D341Med (cell line): ENCODE results near the gene SMYD4.
"Not testable (repeated sequence)": the region's sequence is repeated elsewhere in the genome, so short reads cannot be mapped to it uniquely, and the experiment has no call there.

Experiments
- DNase-seq: peaks from one replicate; pipeline ENCODE4 v3.0.0; 2012; ENCODE audit warnings: low spot score

SMYD4 gene

GRCh38 chr17:1754430-1755112 lies 75.1 kb downstream of the SMYD4 start:
- no peak for DNase-seq

DNA sequence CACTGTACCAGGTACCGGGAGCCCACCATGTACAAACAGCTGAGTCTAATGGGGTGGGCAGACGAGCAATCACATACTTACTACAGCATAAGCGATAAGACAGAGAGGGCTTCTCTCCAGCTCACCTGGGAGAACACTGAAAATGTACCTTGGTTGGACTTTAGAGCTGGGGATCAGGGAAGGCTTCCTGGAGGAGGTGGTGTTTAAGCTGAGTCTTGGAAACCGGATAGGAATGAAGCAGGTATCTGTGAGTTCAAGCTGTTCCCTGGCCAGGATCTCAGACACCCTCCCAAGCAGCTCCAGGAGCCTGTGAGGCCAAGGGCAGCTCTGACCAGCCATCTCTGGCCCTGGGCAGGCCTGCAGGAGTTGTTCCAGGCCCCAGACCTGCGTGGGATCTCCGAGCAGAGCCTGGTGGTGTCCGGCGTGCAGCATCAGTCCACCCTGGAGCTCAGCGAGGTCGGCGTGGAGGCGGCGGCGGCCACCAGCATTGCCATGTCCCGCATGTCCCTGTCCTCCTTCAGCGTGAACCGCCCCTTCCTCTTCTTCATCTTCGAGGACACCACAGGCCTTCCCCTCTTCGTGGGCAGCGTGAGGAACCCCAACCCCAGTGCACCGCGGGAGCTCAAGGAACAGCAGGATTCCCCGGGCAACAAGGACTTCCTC lies 75.8 kb downstream of the SMYD4 start:
- DNase-seq: no peak

DNA sequence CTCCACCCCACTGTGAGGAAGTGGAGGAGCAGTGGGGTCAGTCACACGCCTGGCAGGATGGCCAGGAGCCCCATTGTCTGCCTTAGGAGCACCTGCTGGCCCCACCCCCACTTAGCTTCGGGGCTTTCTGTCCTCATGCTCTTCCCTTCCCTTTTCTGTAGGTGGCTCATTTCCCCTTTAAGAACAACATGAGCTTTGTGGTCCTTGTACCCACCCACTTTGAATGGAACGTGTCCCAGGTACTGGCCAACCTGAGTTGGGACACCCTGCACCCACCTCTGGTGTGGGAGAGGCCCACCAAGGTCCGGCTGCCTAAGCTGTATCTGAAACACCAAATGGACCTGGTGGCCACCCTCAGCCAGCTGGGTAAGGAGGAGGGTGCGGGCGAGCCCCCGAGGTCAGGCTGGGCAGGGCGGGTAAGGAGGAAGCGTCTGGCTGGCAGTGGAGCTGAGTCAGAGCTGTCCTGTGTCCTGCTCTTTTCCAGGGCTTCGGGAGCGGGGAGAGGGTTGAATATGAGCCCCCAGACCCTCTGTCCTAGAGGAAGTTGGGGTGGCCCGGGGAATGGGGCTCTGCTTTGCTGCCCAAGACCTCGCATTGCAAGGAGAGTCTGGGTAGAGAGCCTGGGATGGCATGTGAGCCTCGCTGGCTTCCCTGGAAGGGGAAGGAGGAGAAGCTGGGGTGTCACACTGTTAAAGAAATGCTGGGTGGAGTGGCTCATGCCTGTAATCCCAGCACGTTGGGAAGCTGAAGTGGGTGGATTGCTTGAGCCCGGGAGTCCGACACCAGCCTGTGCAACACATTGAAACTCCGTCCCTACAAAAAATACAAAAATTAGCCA lies 77.1 kb downstream of the SMYD4 start:
- no peak for DNase-seq

GRCh38 chr17:1750628-1751027 lies 79.1 kb downstream of the SMYD4 start:
- DNase-seq: no peak

DNA sequence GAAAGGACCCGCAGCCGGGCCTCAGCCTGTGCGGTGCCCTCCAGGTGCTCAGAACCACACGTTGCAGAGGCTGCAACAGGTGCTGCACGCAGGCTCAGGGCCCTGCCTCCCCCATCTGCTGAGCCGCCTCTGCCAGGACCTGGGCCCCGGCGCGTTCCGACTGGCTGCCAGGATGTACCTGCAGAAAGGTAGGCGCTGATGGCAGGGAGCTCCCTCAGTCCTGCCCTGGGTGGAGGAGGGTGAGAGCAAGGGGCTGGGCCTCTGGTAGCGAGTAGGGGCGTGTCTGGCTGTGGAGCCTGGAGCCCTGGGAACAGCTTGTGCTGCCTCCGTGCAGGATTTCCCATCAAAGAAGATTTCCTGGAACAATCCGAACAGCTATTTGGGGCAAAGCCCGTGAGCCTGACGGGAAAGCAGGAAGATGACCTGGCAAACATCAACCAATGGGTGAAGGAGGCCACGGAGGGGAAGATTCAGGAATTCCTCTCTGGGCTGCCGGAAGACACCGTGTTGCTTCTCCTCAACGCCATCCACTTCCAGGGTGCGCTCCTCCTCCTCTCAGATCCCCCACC lies 82.6 kb downstream of the SMYD4 start:
- no peak for DNase-seq

DNA sequence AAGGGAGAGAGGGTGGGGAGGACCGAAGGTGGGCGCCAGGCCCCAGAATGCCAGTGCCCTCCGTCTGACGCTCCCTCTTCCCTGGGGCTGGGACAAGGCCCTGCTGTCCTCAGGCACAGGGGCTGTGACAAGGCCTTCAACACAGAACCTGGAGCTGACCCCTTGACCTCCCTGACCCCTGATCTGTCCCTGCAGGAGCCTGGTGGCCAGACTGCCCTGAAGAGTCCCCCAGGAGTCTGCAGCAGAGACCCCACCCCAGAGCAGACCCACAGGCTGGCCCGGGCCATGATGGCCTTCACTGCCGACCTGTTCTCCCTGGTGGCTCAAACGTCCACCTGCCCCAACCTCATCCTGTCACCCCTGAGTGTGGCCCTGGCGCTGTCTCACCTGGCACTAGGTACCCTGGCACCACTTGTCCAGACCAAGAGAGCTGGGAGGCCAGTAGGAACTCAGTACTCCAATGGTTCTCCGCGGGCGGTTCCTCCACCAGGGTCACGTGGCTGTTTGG lies 84.1 kb downstream of the SMYD4 start:
- no peak for DNase-seq

DNA sequence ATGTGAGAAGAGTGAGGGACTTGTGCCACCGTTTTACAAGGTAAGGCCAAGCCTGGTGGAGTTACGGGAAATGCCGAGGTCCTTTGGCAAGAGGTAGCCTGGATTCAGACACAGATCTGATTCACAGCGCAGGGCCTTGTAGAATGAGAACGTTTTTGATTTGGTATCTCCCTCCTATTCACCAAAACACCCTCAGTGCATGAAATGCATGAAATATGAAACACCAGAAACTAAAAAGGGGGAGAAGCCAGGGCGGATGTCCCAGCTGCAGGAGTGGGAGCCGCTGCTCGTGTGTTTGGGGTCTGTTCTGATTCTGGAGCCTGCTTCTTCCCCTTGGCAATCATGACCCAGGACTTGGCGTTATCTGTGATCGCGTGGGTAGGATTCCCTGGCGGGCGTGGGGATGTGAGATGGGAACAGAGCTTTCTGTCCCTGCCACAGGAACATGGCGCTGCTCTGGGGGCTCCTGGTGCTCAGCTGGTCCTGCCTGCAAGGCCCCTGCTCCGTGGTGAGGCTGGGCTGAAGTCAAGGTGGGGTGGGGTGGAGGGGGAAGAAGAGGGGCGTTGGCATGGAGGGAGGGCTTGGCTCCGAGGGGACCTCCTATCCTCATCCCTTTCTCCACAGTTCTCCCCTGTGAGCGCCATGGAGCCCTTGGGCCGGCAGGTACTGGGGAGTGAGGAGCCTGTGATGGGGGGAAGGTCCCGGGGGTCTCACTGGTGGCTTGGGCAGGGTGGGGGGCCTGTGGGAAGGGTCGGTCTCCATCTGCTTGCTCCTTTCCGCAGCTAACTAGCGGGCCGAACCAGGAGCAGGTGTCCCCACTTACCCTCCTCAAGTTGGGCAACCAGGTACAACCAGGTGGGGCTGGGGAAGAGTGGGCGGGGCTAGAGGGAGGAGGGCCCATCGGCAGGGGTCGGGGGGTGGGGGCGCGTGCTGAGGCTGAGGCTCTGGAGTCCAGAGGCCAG lies 84.9 kb downstream of the SMYD4 start:
- no peak for DNase-seq

DNA sequence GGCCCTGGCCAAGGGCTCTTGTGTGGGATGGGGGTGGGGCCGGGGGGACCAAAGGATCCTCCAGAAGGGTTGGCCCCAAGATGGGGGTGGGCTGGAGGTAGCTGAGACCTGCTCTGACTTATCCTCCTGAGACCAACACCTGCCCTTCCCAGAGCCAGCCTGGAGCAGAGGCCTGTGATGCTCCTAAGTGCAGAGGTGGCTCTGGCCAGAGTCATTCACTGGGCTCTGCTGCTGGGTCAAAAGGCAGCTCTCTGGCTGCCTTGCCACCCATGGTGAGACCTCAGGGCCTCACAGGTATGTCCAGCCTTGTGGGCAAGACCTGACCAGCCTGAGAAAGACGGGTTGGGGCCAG lies 86.6 kb downstream of the SMYD4 start:
- DNase-seq: no peak

DNA sequence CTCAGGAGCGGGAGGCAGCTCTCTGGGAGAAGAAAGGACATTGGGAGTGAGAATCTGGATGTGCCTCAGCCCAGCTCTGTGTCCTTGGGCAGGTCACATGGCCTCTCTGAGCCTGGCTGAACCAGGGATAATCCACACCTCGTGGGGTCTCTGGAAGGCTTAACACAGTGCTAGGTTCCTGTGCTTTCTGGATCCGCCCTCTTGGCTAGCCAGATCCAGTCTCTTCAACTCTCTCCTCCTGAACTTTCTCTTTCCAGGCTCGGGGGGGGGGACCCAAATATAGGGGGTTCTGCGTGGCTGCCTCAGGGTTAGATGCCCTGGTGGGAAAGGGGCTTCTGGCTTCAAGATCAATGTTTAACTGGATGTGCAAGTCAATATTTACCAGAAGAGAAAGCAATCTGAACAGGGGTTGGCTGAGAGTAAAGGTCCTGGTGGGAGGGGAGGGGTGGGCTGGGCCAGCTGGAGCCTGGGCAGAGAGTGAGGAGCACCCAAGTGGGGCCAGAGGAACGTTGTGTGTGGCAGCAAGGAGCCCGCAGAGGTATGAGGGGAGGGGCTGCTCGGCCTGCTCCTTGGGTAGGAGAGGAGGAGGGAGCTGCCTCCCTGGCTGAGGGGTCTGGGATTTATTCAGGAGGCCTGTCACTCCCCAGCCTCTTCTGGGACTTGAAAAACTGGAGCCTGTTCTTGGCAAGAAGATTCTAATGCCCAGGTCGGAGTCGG lies 87.2 kb downstream of the SMYD4 start, which contains the start of gene SERPINF2:
Gene SERPINF2 (plus strand): TSS at position 501 of the 717 bp plus-strand sequence. CDS start 2,125 bp downstream, outside the sequence.
- no peak for DNase-seq

- DNase-seq: not testable (repeated sequence)
These were observed 87.8 kb downstream of the SMYD4 start for GRCh38 chr17:1741899-1742298.

DNA sequence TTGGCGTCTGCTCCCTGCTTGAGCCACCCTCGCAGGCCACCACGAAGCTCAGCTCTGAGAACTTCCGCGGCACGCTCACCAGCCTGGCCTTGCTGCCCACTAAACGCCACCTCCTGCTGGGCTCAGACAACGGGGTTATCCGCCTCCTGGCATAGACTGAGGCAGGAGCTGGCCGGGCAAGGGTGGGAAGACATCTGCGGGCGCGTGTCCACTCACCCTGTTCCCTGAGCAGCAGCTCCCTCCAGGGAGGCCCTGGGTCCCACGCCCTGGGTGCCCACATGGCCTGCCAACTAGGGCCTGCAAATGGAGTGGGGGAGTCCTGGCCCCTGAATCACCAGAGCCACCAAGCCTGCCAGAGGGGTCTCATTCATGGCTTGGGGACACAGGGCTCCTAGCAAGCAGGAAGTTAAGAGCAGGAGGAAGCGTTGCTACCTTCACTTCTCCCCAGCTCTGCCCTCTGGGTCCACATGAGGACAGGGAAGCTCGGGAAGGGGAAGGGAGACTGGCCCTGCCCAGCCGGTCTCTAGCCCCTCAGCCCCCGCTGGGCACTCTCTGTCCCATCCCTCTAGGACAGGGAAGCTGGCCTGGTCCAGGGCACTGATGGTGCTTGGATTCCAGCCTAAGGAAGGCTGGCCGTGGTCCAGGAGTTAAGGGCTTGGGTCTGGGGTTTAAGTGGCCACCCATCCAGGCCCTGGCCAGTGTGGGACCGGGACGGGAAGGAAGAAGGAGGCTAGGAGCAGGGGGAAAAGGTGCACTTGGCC lies 92.0 kb downstream of the SMYD4 start:
- DNase-seq: no peak

GRCh38 chr17:1736348-1737281 lies 93.1 kb downstream of the SMYD4 start:
- DNase-seq: no peak

GRCh38 chr17:1735834-1736347 lies 93.8 kb downstream of the SMYD4 start:
- no peak for DNase-seq

- no peak for DNase-seq
These were observed 94.3 kb downstream of the SMYD4 start for GRCh38 chr17:1735418-1735817.

DNA sequence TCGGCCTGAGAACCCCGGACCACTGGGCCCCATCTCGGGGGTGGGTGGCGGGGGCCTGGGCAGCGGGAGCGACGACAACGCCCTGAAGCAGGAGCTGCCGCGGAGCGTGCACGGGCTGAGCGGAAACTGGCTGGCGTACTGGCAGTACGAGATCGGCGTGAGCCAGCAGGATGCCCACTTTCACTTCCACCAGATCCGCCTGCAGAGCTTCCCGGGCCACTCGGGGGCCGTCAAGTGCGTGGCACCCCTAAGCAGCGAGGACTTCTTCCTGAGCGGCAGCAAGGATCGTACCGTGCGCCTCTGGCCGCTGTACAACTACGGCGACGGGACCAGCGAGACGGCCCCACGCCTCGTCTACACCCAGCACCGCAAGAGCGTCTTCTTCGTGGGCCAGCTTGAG lies 95.9 kb downstream of the SMYD4 start:
- DNase-seq: no peak

- no peak for DNase-seq
These were observed 96.8 kb downstream of the SMYD4 start for GRCh38 chr17:1732833-1733321.

GRCh38 chr17:1732241-1732832 lies 97.4 kb downstream of the SMYD4 start:
- DNase-seq: no peak

DNA sequence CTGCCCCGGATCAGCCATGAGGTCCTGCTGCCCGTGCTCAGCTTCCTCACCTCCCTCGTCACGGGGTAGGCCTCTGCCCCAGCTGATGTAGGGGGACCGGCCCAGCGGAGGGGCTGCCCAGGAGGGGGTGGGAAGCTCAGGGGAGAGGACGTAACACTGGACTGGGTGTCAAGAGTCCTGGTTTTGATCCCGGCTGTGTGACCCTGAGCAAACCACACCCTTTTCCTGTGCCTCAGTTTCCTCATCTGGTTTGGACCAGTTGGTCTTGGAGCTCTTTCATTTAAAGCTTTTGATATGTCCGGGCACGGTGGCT lies 98.6 kb downstream of the SMYD4 start:
- no peak for DNase-seq
